ENCODE measurements around the gene HORMAD2.
A peak's percentile ranks its signal among the peaks of the same experiment; 100 is the strongest.
"Not testable (repeated sequence)": the region's sequence is repeated elsewhere in the genome, so short reads cannot be mapped to it uniquely, and the experiment has no call there.

Gene HORMAD2

GRCh38 chr22:30078320-30079311 is 1.6 kb upstream of the HORMAD2 start:
- in situ Hi-C loops (cut with MboI; ENCODE audit: low sequenced_read_pairs, unreplicated experiment), result no loop called here
- peak; percentile 51 for DNase-seq (ENCODE audit: low spot score)
- no peak for TF ChIP-seq CTCF (IDR thresholded peaks at IDR 0.05; ENCODE audit: borderline replicate concordance, control extremely low read depth, extremely low read depth, insufficient read depth, missing control alignments)

- DNase-seq (ENCODE audit: low spot score), result no peak
- in situ Hi-C loops (cut with MboI; ENCODE audit: low sequenced_read_pairs, unreplicated experiment), result no loop called here
- no peak for TF ChIP-seq CTCF (IDR thresholded peaks at IDR 0.05; ENCODE audit: borderline replicate concordance, control extremely low read depth, extremely low read depth, insufficient read depth, missing control alignments)
Observed at GRCh38 chr22:30080805-30081204, 541 bp downstream of the HORMAD2 start.

- in situ Hi-C loops (cut with MboI; ENCODE audit: low sequenced_read_pairs, unreplicated experiment), result no loop called here
- no peak for TF ChIP-seq CTCF (IDR thresholded peaks at IDR 0.05; ENCODE audit: borderline replicate concordance, control extremely low read depth, extremely low read depth, insufficient read depth, missing control alignments)
- no peak for DNase-seq (ENCODE audit: low spot score)
Observed at GRCh38 chr22:30086496-30086895, 6.2 kb downstream of the HORMAD2 start.

GRCh38 chr22:30087037-30087436 is 6.8 kb downstream of the HORMAD2 start:
- in situ Hi-C loops (cut with MboI; ENCODE audit: low sequenced_read_pairs, unreplicated experiment); DNase-seq (ENCODE audit: low spot score): not testable (repeated sequence)

- in situ Hi-C loops (cut with MboI; ENCODE audit: low sequenced_read_pairs, unreplicated experiment), result no loop called here
- DNase-seq (ENCODE audit: low spot score), result no peak
- TF ChIP-seq CTCF (IDR thresholded peaks at IDR 0.05; ENCODE audit: borderline replicate concordance, control extremely low read depth, extremely low read depth, insufficient read depth, missing control alignments), result no peak
Observed at GRCh38 chr22:30087611-30088010, 7.3 kb downstream of the HORMAD2 start.

GRCh38 chr22:30088468-30088867 is 8.2 kb downstream of the HORMAD2 start:
- no peak for TF ChIP-seq CTCF (IDR thresholded peaks at IDR 0.05; ENCODE audit: borderline replicate concordance, control extremely low read depth, extremely low read depth, insufficient read depth, missing control alignments)
- in situ Hi-C loops (cut with MboI; ENCODE audit: low sequenced_read_pairs, unreplicated experiment), result no loop called here
- DNase-seq (ENCODE audit: low spot score), result no peak

GRCh38 chr22:30089655-30089974 is 9.4 kb downstream of the HORMAD2 start:
- DNase-seq (ENCODE audit: low spot score), result no peak
- TF ChIP-seq CTCF (IDR thresholded peaks at IDR 0.05; ENCODE audit: borderline replicate concordance, control extremely low read depth, extremely low read depth, insufficient read depth, missing control alignments), result no peak
- in situ Hi-C loops (cut with MboI; ENCODE audit: low sequenced_read_pairs, unreplicated experiment), result no loop called here

Data from GM13976 (cell line).